ENCODE results near the gene ETV6.
"Not testable (repeated sequence)": the region's sequence is repeated elsewhere in the genome, so short reads cannot be mapped to it uniquely, and the experiment has no call there.

ETV6 gene

DNA sequence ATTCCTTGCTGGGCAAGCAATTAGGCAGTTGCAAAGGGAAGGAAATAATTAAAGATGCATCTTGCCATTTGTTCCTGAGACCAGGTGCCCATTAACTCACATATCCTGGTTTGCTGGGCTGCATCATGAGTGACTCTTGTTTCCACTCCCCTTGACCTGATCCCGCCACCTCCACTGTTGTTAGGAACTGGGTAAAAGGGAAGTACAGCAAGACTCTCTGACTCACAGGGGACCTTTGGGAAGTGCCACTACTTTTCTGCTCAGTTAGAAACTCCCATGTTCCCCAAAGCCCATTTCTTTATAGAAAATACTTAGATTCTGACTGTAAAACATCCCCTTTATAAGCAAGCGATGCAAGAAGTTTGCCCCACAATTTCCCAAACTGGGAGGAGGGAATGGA lies 235.2 kb downstream of the ETV6 start:
- no peak for DNase-seq (ENCODE audit: low read depth)

DNA sequence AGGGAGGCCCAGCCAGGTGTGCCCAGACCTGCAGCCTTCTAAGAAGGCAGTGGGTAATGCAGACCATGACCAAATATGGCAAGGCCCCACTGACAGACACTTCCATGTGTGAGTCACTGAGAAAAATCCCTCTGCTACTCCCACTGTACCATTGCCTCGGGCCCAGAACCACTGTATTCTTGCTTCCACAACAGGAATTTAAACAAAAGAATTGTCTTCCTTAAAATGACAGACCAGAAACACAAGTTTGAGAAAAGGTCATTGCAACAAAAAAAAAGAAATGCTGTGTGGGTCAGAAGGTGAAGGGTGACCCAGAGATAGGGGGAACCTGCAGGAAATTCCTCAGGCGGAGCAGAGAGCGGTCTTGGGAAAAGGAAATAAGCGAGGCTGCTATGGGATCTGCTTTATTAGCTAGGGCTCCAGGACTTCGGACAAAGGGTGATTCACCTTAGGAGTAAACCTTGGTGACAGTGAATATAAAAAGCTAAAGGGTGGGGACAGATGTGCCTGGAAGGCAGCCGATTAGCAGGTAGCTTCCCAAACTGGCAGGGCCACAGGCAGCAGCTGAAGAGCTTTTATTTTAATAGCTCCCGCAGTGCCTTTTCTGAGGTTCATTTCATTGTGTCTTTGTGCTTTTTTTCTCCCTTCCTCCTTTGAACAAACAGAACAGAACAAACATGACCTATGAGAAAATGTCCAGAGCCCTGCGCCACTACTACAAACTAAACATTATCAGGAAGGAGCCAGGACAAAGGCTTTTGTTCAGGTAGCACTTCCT lies 236.0 kb downstream of the ETV6 start:
- no peak for DNase-seq (ENCODE audit: low read depth)

DNA sequence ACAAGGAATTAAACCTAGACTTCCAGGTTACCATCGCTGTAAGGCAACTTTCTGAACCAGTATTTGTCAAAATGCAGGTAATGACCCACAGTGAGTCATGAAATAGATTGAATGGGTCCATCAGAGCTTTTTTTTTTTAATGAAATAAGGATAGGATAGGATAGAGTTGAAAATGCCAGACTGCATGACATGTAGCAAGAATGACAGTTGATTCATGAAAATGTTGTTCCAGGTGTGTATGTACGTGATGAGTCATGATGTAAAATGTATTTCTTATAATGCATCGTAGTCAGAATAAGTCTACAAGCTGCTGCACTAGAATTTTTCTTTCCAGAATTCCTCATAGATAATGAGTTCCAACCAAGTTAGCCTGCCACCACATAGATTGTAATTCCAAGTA lies 236.9 kb downstream of the ETV6 start:
- no peak for DNase-seq (ENCODE audit: low read depth)

DNA sequence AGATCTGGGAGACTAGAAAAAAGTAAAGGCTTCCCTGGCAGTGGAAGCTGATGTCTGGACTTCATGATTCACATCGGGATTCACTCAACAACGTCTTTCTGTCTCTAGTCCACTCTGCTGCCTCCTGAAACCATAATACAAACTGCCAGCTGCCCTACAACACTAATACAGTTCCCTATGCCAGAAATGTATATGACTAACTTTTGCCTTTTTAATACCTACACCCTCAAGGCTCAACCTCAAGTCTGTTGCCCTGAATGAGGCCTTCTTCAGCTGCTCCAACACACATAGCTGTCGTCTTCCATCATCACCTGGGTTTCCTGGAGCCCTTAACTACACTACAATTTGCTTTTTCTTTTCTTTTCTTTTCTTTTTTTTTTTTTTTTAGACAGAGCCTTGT lies 238.6 kb downstream of the ETV6 start:
- no peak for DNase-seq (ENCODE audit: low read depth)

DNA sequence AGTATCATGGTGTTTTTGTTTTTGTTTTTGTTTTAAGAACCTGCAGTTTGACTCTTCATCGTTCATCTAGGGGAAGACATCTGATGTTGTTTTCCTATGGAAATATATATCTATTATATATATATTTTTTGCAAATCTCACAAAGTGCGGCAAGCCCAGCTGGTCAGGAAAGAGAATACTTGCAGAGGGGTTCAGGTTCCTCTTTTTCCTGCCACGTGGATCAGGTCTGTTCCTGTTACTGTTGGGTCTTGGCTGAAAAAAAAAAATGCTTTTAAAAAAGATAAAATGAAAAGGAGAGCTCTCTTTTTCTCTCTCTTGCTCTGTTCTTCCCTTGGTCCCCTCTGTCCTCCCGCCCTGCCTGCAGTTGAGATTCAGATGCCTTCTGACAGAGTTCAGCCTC lies 241.9 kb downstream of the ETV6 start:
- DNase-seq (ENCODE audit: low read depth) = no peak

DNA sequence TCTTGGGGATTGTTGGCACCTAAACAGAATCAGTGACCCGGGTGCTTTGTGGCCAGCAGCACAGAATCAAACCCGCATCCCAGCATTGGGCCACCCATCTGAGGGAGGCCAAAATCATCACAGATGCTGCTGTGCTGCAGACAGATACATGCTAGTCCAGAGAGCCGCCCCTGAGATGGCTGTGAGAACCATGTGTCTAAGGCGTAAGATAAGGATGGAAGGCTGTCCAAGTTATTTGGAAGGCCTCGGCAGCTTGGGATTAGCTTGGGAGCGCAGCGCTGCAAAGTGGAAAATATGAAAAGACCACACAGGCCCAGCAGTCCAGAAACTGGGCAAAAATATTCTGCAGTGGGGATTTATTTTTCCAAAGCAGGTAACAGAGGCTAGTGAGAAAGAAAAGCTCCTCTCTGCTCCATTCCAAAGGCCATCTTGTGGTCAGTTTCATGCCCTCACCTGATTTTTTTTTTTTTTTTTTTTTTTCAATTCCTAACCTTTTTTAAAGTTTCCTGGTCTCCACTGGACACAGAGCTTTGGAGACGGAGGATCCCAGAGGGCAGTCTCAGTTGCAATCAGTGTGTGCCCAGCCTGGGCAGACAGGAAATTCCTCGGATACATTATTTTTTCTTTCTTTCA lies 242.4 kb downstream of the ETV6 start:
- DNase-seq (ENCODE audit: low read depth) = no peak

DNA sequence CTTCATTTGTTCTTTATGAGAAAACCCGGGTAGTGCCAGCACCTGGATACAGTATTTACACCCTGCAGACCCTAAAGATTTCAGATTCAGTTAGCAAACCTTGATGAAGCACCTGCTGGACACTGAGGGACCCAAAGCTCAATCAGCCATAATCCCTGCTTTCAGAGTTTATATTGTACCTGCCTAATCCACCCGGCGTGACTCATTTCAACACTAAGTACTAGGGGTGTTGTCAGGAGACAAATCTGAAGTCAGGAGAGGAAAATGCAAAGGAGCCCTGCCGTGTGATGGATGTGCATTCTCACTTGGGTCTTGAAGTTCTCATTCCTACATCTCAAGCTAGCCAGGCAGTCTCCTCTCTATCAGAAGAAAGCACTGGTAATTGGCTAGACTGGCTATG lies 244.5 kb downstream of the ETV6 start:
- DNase-seq (ENCODE audit: low read depth) = no peak

DNA sequence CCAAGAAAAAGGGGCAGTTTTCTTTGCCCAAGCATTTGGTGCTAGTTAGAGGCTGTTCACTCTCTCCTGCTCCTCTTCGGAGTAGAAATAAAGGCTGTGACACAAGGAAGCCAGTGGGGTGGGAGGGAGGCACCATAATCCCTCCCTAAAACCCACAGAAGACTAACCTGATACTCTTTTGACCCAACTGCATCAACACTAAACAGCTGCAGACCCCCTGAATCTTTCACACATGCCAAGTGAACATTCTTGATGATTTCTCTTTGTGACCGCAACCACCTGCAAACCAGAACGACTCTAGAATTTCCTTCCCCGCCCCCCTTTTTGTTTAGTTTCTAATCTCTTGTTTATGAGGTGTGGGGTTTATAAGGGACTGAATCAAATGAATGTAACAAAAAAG lies 245.4 kb downstream of the ETV6 start:
- no peak for DNase-seq (ENCODE audit: low read depth)

DNA sequence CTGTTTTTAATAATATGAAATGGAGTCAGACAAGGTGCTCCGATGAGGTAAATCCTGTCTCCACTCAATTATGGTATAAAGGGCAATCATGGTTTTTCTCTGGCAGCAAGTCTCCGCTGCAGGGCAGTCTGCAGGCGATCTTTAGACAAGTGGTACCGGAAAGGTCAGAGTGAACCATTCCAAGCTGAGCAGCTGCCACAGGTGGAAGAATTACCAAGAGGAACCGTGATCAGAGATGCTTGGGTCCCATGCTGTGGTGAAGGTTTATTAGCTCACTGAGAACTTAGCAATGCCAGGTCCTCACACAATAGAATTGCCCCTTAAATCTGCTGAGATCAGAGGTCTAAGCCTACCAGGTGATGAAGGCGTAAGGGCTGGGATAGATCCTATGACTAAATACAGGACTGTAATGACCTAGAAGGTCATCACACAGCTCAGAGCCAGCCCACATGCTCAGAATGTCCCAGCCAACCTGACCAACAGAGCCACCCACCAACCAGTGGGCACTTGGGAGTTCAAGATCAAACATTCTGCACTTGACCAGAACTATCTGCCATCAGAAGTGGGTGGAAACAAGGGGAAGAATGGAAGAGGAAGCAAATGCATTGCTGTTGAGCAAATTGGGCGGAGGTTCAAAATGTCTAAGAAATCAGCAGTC lies 246.1 kb downstream of the ETV6 start:
- DNase-seq (ENCODE audit: low read depth) = no peak

DNA sequence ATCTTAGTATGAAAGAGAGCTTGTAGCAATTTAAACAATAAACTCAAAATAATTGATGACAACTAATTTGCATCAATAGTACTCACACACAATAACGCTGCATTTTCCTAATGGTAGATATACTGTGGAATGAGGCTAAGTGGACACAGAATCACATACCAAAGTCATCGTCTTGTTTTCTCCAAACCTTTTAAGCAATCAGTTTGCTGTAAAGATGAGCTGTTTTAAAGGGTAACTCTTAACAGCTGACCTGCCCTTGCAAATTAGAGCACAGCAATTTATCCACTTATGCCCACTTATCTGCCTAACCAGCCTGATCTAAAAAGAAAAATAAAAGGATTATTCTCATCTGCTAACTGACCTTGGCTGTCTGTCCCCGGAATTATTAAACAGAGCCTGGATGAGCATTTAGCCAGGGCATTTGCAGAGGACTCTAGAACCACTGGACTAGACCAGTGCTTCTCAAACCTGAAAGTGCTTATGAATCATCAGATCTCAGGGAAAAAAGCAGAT lies 247.0 kb downstream of the ETV6 start:
- no peak for DNase-seq (ENCODE audit: low read depth)

DNA sequence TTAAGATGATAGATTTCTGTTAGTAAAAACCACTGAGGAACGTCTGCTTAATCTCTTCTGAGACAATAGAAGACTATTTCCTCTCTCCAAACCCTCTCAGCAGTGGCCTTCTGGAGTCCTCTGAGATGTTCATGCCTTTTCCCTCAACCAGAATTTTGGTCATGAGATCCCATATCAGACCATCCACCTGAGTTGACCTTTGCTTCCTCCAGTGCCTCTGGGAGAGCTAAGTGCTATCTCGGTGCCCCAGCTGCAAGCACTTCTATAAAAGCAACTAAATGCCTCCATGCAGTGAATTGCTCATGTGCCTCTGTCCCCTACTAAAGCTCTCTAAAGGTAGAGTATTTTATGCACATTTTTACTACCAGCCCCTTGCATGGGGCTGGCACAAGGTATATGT lies 248.4 kb downstream of the ETV6 start:
- DNase-seq (ENCODE audit: low read depth) = no peak

DNA sequence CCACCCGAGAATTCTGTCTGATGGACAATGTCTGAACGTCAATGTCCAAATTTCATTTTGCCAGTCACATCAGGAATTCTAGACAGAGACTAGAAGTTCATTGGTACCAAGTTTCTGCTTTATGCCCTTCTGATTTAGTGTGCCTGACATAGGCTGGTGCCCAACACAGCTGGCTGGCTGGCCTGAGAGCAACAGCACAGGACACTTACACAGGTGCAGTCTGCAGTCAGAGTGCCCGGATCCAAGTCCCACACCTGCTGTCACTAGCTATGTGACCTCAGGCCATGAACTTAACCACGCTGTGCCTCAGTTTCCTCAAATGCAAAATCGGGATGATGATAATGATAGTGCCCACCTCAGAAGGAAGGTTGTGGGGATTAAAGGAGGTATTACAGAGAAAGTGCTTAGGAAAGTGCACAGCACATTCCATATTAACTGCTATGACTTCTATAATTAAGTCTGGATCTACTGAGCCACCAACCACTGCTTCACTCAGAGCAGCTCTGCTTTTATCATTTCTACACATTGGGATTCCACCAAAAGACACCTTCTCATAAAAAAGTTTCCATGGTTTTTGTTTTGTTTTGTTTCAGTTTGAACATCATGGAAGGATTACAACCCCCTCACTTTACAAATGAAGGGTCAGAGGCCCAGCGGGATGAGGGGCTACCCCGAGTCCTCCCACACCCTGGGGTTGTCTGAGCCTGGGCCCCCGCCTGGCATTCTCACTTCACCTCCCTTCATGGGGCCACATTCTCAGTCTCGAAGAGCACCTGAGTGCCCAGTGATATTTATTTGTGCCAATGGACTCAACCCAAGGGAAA lies 252.4 kb downstream of the ETV6 start:
- DNase-seq (ENCODE audit: low read depth) = no peak

DNA sequence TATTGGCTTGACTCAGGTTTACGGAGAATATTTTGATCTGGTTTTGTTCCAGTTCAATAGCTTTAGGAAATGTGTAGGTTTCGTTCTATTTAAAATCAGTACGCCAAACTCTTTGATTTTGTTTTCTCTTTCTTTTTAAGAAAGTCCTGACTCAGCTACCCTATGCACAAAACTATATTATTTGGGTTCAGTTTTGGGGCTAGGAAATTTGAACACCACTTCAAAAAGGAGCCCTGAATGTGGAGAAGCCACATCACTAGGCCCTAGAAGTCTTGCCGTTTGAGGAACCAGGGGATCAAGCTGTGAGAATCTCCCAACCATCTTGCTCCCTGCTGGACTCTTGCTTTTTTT lies 253.0 kb downstream of the ETV6 start:
- no peak for DNase-seq (ENCODE audit: low read depth)

DNA sequence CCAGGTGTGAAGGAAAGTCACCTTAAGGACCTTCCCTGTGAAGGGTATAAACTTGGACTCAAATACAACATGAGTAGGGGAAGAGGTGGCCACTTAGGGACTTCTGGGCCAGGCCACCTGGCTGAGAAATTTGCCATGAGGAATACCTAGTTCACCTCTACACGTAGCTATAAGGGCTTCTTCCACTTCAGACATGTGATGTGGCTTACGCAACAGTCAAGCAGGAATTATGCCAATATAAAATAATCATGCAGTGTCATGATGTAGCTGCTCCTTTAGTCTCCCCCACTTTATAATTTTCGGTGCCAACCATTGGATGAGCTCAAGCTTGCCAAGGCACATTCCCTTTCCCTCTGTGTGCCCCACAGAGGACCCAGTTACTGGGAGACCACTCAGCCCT lies 254.7 kb downstream of the ETV6 start:
- DNase-seq (ENCODE audit: low read depth) = no peak

DNA sequence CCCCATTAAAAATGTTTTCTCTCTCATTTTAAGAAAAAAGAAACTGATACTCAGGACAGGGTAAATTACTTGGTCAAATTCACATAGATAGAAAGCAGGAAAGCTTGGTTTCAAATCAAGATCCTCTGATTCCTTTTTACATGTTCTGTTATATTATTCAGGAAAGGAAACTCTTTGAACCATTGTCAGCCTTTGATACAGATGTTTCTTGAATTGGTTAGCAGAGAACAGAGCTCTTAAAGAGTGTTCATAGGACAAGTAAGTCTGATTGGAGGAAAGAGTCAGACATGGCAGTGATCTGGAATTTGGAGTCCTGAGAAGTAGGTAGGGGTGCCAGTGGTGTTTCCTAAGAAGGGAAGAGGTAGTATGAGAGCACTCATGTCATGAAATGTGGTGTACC lies 256.1 kb downstream of the ETV6 start:
- no peak for DNase-seq (ENCODE audit: low read depth)

DNA sequence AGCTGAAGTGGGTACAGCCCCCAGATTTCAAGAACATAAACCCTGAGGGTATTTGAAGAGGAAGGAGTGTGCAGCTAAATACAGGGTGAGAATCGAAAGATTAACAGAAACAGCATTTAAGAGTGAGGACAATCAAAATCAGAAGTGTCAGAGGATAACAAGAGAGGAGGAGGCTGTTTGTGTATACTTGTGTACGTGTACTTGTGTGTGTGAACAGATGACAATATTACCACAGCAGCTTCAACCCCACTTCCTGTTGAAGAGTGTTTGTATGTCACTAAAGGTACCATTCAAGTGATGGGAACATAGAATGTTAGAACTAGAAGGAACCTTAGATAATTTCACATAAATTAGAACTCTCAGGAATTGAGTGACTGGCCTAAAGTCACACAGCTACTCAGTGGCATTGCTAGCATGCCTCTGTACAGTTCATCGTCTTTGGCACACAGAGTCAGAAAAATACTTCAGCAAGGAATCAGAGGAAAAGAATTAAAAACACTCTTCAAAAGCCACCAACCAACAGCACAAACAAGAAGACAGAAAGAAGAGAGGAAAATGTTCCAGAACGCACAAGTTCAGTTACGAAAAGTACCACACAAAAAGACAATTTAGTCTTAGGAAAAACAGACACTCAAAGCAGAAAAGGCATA lies 256.9 kb downstream of the ETV6 start:
- no peak for DNase-seq (ENCODE audit: low read depth)

DNA sequence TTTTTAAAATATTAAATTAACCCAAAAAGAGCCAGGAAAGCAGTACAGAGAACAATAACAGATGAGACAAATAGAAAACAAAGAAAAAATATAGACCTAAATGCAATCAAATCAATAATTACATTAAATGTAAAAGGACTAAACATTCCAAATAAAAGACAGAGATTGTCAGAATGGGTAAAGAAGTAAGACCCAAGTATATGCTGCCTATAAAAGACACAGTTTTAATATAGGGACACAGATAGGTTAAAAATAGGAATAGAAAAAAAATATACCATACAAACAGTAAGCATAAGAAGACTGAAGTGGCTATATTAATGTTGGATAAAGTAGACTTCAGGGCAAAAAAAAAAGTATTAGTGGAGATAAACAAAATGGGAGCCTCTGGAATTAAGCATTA lies 258.2 kb downstream of the ETV6 start:
- no peak for DNase-seq (ENCODE audit: low read depth)

DNA sequence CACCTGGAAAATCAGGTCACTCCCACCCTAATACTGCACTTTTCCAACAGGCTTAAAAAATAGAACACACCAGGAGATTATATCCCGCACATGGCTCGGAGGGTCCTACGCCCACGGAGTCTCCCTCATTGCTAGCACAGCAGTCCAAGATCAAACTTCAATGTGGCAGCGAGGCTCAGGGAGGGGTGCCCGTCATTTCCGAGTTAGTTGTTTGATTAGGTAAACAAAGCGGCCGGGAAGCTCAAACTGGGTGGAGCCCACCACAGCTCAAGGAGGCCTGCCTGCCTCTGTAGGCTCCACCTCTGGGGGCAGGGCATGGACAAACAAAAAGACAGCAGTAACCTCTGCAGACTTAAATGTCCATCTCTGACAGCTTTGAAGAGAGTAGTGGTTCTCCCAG lies 259.9 kb downstream of the ETV6 start:
- not testable (repeated sequence) for DNase-seq (ENCODE audit: low read depth)

DNA sequence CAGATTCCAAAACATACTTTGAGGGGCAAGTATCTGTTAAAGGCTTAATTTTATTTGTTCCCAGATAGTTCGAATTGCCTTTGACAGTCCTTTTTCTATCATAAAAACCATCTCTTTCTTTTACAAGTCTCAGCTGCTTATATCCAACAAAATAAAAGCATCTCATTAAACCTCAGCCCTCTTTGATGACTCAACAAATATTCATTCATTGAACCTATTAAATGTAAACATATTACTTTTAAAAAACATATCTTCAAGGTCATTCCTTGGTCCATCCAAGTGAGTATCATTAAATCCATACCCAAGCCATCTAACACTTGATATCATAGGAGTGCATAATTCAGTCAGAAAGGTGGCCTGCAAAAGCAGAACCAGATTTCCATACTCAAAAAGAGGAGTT lies 266.6 kb downstream of the ETV6 start:
- DNase-seq (ENCODE audit: low read depth) = no peak

DNA sequence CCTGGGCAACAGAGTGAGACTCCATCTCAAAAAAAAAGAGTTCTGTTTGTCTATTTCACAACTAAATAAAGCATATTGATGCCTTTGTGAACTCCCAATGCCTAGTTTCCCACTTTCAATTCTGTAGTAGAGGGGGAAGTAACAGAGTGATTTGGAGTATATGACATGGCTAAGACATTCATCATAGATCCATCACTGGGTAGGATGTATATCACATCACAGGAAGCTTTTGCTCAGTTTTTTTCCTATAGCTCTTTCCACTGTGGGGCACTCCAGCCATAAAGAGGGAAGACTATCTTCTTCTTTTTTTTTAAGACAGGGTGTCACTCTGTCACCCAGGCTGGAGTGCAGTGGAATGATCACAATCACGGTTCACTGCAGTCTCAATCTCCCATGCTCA lies 267.3 kb downstream of the ETV6 start:
- DNase-seq (ENCODE audit: low read depth) = no peak

DNA sequence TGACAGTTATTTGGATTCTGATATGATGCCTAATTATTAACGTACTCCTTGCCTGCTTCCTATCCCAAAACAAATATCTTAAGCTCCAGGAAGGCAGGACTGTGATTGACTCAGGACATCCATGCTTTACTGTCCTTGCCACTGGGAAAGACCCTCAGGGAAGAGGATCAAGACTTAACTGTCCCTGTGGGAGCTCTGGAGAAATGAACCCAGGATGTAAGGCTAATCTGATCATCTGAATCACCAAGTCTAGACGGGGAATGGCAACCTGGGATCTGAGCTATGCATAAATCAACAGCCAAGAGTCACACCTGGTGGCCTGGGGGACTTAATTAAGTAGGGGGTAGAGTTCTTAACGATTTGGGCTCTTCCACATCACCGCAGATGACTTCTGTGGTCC lies 268.0 kb downstream of the ETV6 start:
- DNase-seq (ENCODE audit: low read depth) = no peak

DNA sequence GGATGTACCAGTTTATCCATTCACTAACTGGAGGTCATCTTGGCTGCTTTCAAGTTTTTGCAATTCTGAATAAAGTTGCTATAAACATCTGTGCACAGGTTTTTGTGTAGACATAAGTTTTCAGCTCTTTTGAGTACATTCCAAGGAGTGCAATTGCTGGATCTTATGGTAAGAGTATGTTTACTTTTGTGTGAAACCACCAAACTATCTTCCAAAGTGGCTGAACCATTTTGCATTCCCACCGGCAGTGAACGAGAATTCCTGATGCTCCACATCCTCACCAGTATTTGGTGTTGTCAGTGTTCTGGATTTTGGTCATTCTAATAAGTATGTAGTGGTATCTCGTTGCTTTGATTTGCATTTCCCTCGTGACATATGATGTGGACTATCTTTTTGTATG lies 270.8 kb downstream of the ETV6 start:
- DNase-seq (ENCODE audit: low read depth) = no peak

All from fibroblast of the conjunctiva (primary cell).